T-cell (primary cell): ENCODE data around the gene NT5C3B. TPM values are rescaled to one million over a fixed set of nuclear protein-coding genes. Genes with fewer than 3 reads are reported as not detected.

Source experiments
- ATAC-seq, 4 experiments: fragments of 200-7000 bp in 3 of 4; fragments of 150-1000 bp in 1 of 4; cut with Tn5 transposase; replicated peaks in 1 of 4; 1 replicate in 3 of 4; 2 replicates in 1 of 4; pipeline ENCODE4 v1.10.0; 2021; ENCODE audit warnings: moderate library complexity in 3 of 4, mild to moderate bottlenecking in 2 of 4, moderate number of reproducible peaks in 1 of 4
- CTCF ChIA-PET, 2 donors: fragments of 300-600 bp; sonication (Branson Sonifier 250); formaldehyde crosslinking; loops; one replicate each; lab custom pipeline; 2022; ENCODE audit warnings: antibody characterized with exemption in 2 of 2; lab: Charles Lee
- POLR2A ChIA-PET, 2 donors: fragments of 300-600 bp; sonication (Branson Sonifier 250); formaldehyde crosslinking; loops; one replicate each; lab custom pipeline; 2022; ENCODE audit warnings: antibody characterized with exemption in 2 of 2; lab: Charles Lee
- DNase-seq, 35 experiments: peaks; one replicate each; pipeline versions ENCODE4 v3.0.0 to v3.0.0-alpha.2; 2013 to 2023
- H3K27ac ChIP-seq: one replicate; pipeline ENCODE4 v1.5.1; 2013; ENCODE audit warnings: low read length
- H3K27me3 ChIP-seq, 2 experiments: replicated peaks in 1 of 2; 1 replicate in 1 of 2; 2 replicates in 1 of 2; pipeline versions ENCODE4 v1.6.1 to v1.7.0; 2013; ENCODE audit warnings: low read length in 1 of 2, mixed read lengths in 1 of 2; ENCODE audit not compliant: control insufficient read depth in 2 of 2, insufficient read depth in 2 of 2; ENCODE audit errors: extremely low read depth in 1 of 2
- H3K36me3 ChIP-seq, 2 donors: 1 replicate in 1 of 2; 2 replicates in 1 of 2; pipeline versions ENCODE4 v1.6.1 to v1.7.0; 2013; ENCODE audit warnings: low read length in 1 of 2; ENCODE audit not compliant: control insufficient read depth in 2 of 2, insufficient read depth in 1 of 2; ENCODE audit errors: extremely low read depth in 1 of 2
- H3K4me1 ChIP-seq, 2 experiments: 1 replicate in 1 of 2; 2 replicates in 1 of 2; pipeline versions ENCODE4 v1.6.1 to v1.7.0; 2013; ENCODE audit warnings: low read length in 2 of 2, mixed read lengths in 1 of 2; ENCODE audit not compliant: insufficient read depth in 2 of 2, control insufficient read depth in 1 of 2; ENCODE audit errors: extremely low read depth in 1 of 2
- H3K4me3 ChIP-seq, 2 donors: 1 replicate in 1 of 2; 2 replicates in 1 of 2; pipeline versions ENCODE4 v1.5.1 to v1.7.0; 2013; ENCODE audit warnings: mild to moderate bottlenecking in 2 of 2, low read length in 1 of 2, moderate library complexity in 1 of 2; ENCODE audit not compliant: control insufficient read depth in 1 of 2; ENCODE audit errors: extremely low read depth in 1 of 2
- H3K9me3 ChIP-seq: 2 replicates; pipeline ENCODE4 v1.7.0; 2013
- H3K27ac Mint-ChIP-seq, 2 donors: one replicate each; pipeline ENCODE4 v1.8.0; 2020 to 2021; ENCODE audit warnings: mild to moderate bottlenecking in 2 of 2, mixed read lengths in 2 of 2
- H3K27me3 Mint-ChIP-seq, 2 donors: one replicate each; pipeline ENCODE4 v1.8.0; 2021 to 2022; ENCODE audit warnings: mixed read lengths in 2 of 2
- H3K36me3 Mint-ChIP-seq: one replicate; pipeline ENCODE4 v1.8.0; 2021; ENCODE audit warnings: mixed read lengths
- H3K4me1 Mint-ChIP-seq, 3 donors: one replicate each; pipeline ENCODE4 v1.8.0; 2020 to 2022; ENCODE audit warnings: mixed read lengths in 3 of 3, mild to moderate bottlenecking in 1 of 3
- H3K4me3 Mint-ChIP-seq, 3 donors: one replicate each; pipeline ENCODE4 v1.8.0; 2020 to 2022; ENCODE audit warnings: mild to moderate bottlenecking in 3 of 3, mixed read lengths in 3 of 3, moderate library complexity in 3 of 3
- H3K9me3 Mint-ChIP-seq, 3 donors: one replicate each; pipeline ENCODE4 v1.8.0; 2020 to 2022; ENCODE audit warnings: mixed read lengths in 3 of 3
- WGBS: methylation state at CpG from one replicate; pipeline ENCODE4 v1.1.5; 2013; ENCODE audit warnings: missing lambda C conversion rate; ENCODE audit not compliant: insufficient coverage; 5-methylcytosine and 5-hydroxymethylcytosine counted together
- total RNA-seq, 35 experiments: library from RNA in 6 of 35; stranded (reverse) in 6 of 35; fragments of 120-200 nt in 1 of 35; gene quantifications; one replicate each; pipeline versions ENCODE4 v1.2.1 to v1.2.4 and lab custom pipeline; 2013 to 2026

NT5C3B gene
- total RNA-seq, 5 donors from 2014 or later (not counting 1 experiment from before 2014, with no cell fraction given), result 25.4 to 43.0 (median 33.4) TPM

GRCh38 chr17:41797377-41797776, 38.7 kb downstream of the NT5C3B start:
- H3K27me3 ChIP-seq, result peaks cover 0 to 24% of the 10 kb centered on the region in 2 experiments
- ATAC-seq (no peak), DNase-seq (no peak)
- H3K36me3 ChIP-seq, result no peaks in the 10 kb centered on the region
- ChIA-PET CTCF (interaction anchor here in 1 of 2 donors (0.7 kb wide), 2 partner anchors 32 to 59 kb away, joined by 3 to 7 read pairs; no protein-coding TSS in a partner anchor), POLR2A (no interaction called here)
- H3K4me3 Mint-ChIP-seq, result no peak overlapping the region
- H3K4me1 Mint-ChIP-seq, result peaks cover 4 to 8% (median 4%) of the 10 kb centered on the region in 3 donors
- H3K4me1 ChIP-seq, result peaks cover 2 to 18% of the 10 kb centered on the region in 2 experiments
- no peaks in the 10 kb centered on the region for H3K9me3 ChIP-seq
- H3K27me3 Mint-ChIP-seq, result peaks cover 0 to 4% of the 10 kb centered on the region in 2 donors
- H3K9me3 Mint-ChIP-seq, result no peaks in the 10 kb centered on the region
- H3K27ac ChIP-seq, result no peak overlapping the region
- no peaks in the 10 kb centered on the region for H3K36me3 Mint-ChIP-seq
- WGBS, result 95% methylated on average over 2 of the region's 3 CpGs
- no peak overlapping the region for H3K27ac Mint-ChIP-seq
- no peak overlapping the region for H3K4me3 ChIP-seq

GRCh38 chr17:41796121-41796895, 39.7 kb downstream of the NT5C3B start:
- H3K36me3 Mint-ChIP-seq, result no peaks in the 10 kb centered on the region
- Histone ChIP-seq H3K27ac (no peak overlapping the region), H3K36me3 (no peaks in the 10 kb centered on the region), H3K9me3 (no peaks in the 10 kb centered on the region), H3K27me3 (peaks cover 0 to 26% of the 10 kb centered on the region in 2 experiments), H3K4me3 (no peak overlapping the region), H3K4me1 (peaks cover 2 to 12% of the 10 kb centered on the region in 2 experiments)
- ATAC-seq, result peak in 1 of 4 experiments; percentile 24
- H3K9me3 Mint-ChIP-seq, result no peaks in the 10 kb centered on the region
- H3K27me3 Mint-ChIP-seq, result peaks cover 0 to 3% of the 10 kb centered on the region in 2 donors
- H3K27ac Mint-ChIP-seq, result no peak overlapping the region
- ChIA-PET CTCF (no interaction called here), POLR2A (no interaction called here)
- H3K4me1 Mint-ChIP-seq, result peaks cover 0 to under 1% (median 0%) of the 10 kb centered on the region in 3 donors
- no peak overlapping the region for H3K4me3 Mint-ChIP-seq
- DNase-seq, result no peak
- 100% methylated on average over 5 of the region's 10 CpGs for WGBS

GRCh38 chr17:41794540-41794975, 41.5 kb downstream of the NT5C3B start:
- Histone ChIP-seq H3K9me3 (no peaks in the 10 kb centered on the region), H3K27me3 (peaks cover 0 to 17% of the 10 kb centered on the region in 2 experiments), H3K36me3 (no peaks in the 10 kb centered on the region), H3K4me1 (peaks cover 0 to 2% of the 10 kb centered on the region in 2 experiments), H3K4me3 (no peak overlapping the region), H3K27ac (no peak overlapping the region)
- no peaks in the 10 kb centered on the region for H3K9me3 Mint-ChIP-seq
- H3K4me3 Mint-ChIP-seq, result no peak overlapping the region
- ChIA-PET POLR2A (interaction anchor here (0.5 to 0.7 kb wide), 2 partner anchors 101 to 1008 kb away, joined by 3 read pairs; no protein-coding TSS in a partner anchor), CTCF (no interaction called here)
- WGBS, result 100% methylated on average over 1 of the region's 5 CpGs
- peaks cover 0 to 5% (median 4%) of the 10 kb centered on the region in 3 donors for H3K4me1 Mint-ChIP-seq
- H3K27ac Mint-ChIP-seq, result no peak overlapping the region
- H3K27me3 Mint-ChIP-seq, result peaks cover 0 to 3% of the 10 kb centered on the region in 2 donors
- ATAC-seq (no peak), DNase-seq (no peak)
- H3K36me3 Mint-ChIP-seq, result no peaks in the 10 kb centered on the region

- H3K36me3 ChIP-seq, result no peaks in the 10 kb centered on the region
- no peak for ATAC-seq
- Mint-ChIP-seq H3K27ac (no peak overlapping the region), H3K36me3 (no peaks in the 10 kb centered on the region), H3K9me3 (no peaks in the 10 kb centered on the region), H3K4me1 (peaks cover 0 to 6% (median 5%) of the 10 kb centered on the region in 3 donors), H3K27me3 (peaks cover 0 to 3% of the 10 kb centered on the region in 2 donors), H3K4me3 (no peak overlapping the region)
- no peak overlapping the region for H3K27ac ChIP-seq
- no peak overlapping the region for H3K4me3 ChIP-seq
- 100% methylated on average over 1 of the region's 14 CpGs for WGBS
- H3K9me3 ChIP-seq, result no peaks in the 10 kb centered on the region
- ChIA-PET CTCF (no interaction called here), POLR2A (interaction anchor here (0.5 to 0.7 kb wide), 2 partner anchors 100 to 1008 kb away, joined by 3 read pairs; no protein-coding TSS in a partner anchor)
- no peak for DNase-seq
- peaks cover 0 to 16% of the 10 kb centered on the region in 2 experiments for H3K27me3 ChIP-seq
- H3K4me1 ChIP-seq, result peaks cover under 1 to 2% of the 10 kb centered on the region in 2 experiments
Observed at GRCh38 chr17:41793784-41794539, 42.1 kb downstream of the NT5C3B start.

GRCh38 chr17:41792845-41793783, 42.9 kb downstream of the NT5C3B start:
- no peak overlapping the region for H3K4me3 Mint-ChIP-seq
- no peaks in the 10 kb centered on the region for H3K36me3 Mint-ChIP-seq
- ATAC-seq (no peak), DNase-seq (no peak)
- no peaks in the 10 kb centered on the region for H3K9me3 ChIP-seq
- H3K27ac Mint-ChIP-seq, result no peak overlapping the region
- H3K4me1 Mint-ChIP-seq, result peaks cover 7 to 13% (median 13%) of the 10 kb centered on the region in 3 donors
- H3K27me3 ChIP-seq, result peaks cover 0 to 17% of the 10 kb centered on the region in 2 experiments
- peaks cover 2 to 9% of the 10 kb centered on the region in 2 experiments for H3K4me1 ChIP-seq
- peaks cover 0 to 3% of the 10 kb centered on the region in 2 donors for H3K27me3 Mint-ChIP-seq
- no peaks in the 10 kb centered on the region for H3K36me3 ChIP-seq
- POLR2A ChIA-PET, result no interaction called here
- no peaks in the 10 kb centered on the region for H3K9me3 Mint-ChIP-seq
- WGBS, result 47% methylated on average over 6 of the region's 22 CpGs
- no peak overlapping the region for H3K4me3 ChIP-seq
- CTCF ChIA-PET, result no interaction called here
- H3K27ac ChIP-seq, result no peak overlapping the region
